ENCODE data around the gene FITM2. TPM values are rescaled to one million over a fixed set of nuclear protein-coding genes. Genes with fewer than 3 reads are reported as not detected.

FITM2 gene, protein sequence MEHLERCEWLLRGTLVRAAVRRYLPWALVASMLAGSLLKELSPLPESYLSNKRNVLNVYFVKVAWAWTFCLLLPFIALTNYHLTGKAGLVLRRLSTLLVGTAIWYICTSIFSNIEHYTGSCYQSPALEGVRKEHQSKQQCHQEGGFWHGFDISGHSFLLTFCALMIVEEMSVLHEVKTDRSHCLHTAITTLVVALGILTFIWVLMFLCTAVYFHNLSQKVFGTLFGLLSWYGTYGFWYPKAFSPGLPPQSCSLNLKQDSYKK
- total RNA-seq, result 4.0 and 4.3 TPM in 2 replicates
- total RNA-seq (2013), result 2.6 TPM
- polyA plus RNA-seq, result 2.0 and 2.9 TPM in 2 replicates
- polyA minus RNA-seq, result 2.5 and 2.7 TPM in 2 replicates

DNA sequence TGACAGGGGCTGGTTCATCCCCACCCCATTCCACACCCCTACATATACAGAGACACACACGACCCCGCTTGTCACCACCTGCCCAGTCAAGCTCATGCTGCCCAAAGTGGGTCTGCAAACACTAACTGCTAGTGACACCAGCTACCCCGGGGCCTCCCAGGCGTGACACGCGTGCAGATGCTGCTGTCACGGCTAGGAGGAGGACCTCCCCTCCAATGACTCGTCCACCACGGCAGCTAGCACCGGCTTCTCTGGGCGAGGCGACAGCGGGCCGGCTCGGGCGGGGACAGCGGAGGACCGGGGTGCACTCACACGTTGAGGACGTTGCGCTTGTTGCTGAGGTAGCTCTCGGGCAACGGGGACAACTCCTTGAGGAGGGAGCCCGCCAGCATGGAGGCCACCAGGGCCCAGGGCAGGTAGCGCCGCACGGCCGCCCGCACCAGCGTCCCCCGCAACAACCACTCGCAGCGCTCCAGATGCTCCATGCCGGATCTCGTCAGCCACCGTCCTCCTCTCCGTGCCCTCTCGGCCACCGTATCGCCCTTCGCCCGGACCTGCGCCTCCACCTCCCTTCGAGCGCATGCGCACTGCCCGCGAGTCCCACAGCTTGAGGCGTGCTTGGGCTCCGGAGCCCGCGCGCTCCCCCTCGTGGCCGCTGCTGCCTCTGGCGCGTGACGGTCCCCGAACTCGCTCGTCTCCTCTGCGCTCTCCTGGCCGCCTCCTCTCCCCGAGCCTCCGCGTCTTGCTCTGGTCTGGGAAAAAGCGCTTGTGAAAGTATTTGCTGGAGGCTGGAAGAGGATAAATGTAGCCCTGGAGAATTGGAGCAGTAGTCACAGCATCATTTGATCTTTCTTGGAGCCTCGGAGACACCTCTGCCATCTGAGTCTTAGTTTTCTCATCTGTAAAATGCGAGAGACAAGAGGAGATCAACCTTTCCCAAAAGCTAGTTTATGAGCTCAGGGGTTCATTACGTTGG, at the start of gene FITM2:
Gene FITM2 (minus strand): TSS at position 539 of the 976 bp plus-strand sequence. CDS start 54 bp downstream, at position 485.
- DNase-seq (peak; percentile 98), ATAC-seq (ENCODE audit: low read depth) (peak; percentile 97)
- Mint-ChIP-seq H3K9me3 (ENCODE audit: insufficient read depth) (no peaks in the 10 kb centered on the region), H3K4me1 (peaks cover 22% of the 10 kb centered on the region), H3K4me3 (peak within 1 kb of the TSS; percentile 95), H3K27me3 (peaks cover 5% of the 10 kb centered on the region), H3K27ac (peak within 1 kb of the TSS; percentile 96)
- Histone ChIP-seq H2AFZ (ENCODE audit: insufficient read depth, low read depth, low read length, poor library complexity, severe bottlenecking) (peak within 1 kb of the TSS; percentile 98), H3K9me3 (ENCODE audit: control extremely low read depth in 1 of 3, control insufficient read depth in 2 of 3, insufficient read depth in 1 of 3, low read length in 2 of 3) (no peaks in the 10 kb centered on the region), H3K4me3 (ENCODE audit: control extremely low read depth in 1 of 5, extremely low read depth in 1 of 5, insufficient read depth in 1 of 5, low read depth in 2 of 5, low read length in 4 of 5) (peak within 1 kb of the TSS; percentile 62 to 96 (median 95)), H3K9ac (ENCODE audit: low read length) (peak within 1 kb of the TSS; percentile 90), H3K4me1 (ENCODE audit: control insufficient read depth in 2 of 2, insufficient read depth in 2 of 2, low read length in 2 of 2) (peaks cover 10 to 16% of the 10 kb centered on the region in 2 donors), H3K27me3 (replicated peaks in 1 of 4; ENCODE audit: control extremely low read depth in 1 of 4, control insufficient read depth in 3 of 4, insufficient read depth in 4 of 4, low read length in 3 of 4) (no peaks in the 10 kb centered on the region), H3K36me3 (replicated peaks in 1 of 2; ENCODE audit: control extremely low read depth in 1 of 2, control insufficient read depth in 1 of 2, extremely low read depth in 1 of 2, insufficient read depth in 2 of 2, low read length in 1 of 2) (peaks cover 0 to 2% of the 10 kb centered on the region in 2 experiments), H3K79me2 (ENCODE audit: control insufficient read depth, insufficient read depth, low read length) (peaks cover 24% of the 10 kb centered on the region), H4K20me1 (ENCODE audit: control insufficient read depth, insufficient read depth, low read length, poor library complexity, severe bottlenecking) (no peaks in the 10 kb centered on the region), H3K27ac (ENCODE audit: low read length in 2 of 2) (peak within 1 kb of the TSS in 1 of 2 donors; percentile 22), H3K4me2 (replicated peaks; ENCODE audit: low read depth, low read length, poor library complexity, severe bottlenecking) (peak within 1 kb of the TSS; percentile 85)
- under 1% methylated on average over 64 of the region's 70 CpGs for WGBS (ENCODE audit: insufficient coverage)
- POLR2A ChIA-PET, result interaction anchor here (0.6 to 1.1 kb wide), 4 partner anchors 92 to 853 kb away, joined by 3 read pairs; partner anchors contain the start of gene SRSF6
- no peak for TF ChIP-seq EZH2 (IDR thresholded peaks at IDR 0.05; ENCODE audit: borderline replicate concordance, insufficient read depth, low read depth, low read length, poor library complexity, severe bottlenecking)
- TF ChIP-seq, protein P1, sequence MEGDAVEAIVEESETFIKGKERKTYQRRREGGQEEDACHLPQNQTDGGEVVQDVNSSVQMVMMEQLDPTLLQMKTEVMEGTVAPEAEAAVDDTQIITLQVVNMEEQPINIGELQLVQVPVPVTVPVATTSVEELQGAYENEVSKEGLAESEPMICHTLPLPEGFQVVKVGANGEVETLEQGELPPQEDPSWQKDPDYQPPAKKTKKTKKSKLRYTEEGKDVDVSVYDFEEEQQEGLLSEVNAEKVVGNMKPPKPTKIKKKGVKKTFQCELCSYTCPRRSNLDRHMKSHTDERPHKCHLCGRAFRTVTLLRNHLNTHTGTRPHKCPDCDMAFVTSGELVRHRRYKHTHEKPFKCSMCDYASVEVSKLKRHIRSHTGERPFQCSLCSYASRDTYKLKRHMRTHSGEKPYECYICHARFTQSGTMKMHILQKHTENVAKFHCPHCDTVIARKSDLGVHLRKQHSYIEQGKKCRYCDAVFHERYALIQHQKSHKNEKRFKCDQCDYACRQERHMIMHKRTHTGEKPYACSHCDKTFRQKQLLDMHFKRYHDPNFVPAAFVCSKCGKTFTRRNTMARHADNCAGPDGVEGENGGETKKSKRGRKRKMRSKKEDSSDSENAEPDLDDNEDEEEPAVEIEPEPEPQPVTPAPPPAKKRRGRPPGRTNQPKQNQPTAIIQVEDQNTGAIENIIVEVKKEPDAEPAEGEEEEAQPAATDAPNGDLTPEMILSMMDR (IDR thresholded peaks at IDR 0.05), result peak; percentile 97
- intact Hi-C loops (cut with micrococcal nuclease), result loop anchor here (1.0 to 5.0 kb wide), 4 partner anchors 96 to 854 kb away; partner anchors contain the start of genes SRSF6 and YWHAB
- CTCF ChIA-PET, result interaction anchor here (0.7 to 7.4 kb wide), 21 partner anchors 8 to 1055 kb away, joined by 3 to 216 read pairs (median 4); partner anchors contain the start of gene OSER1
